NAMALWA (cell line): ENCODE measurements around the gene RPL10A.
A peak's percentile ranks its signal among the peaks of the same experiment; 100 is the strongest.

Source experiments
- DNase-seq: peaks from one replicate; pipeline ENCODE4 v3.0.0-alpha.2; 2015; ENCODE audit warnings: low spot score

RPL10A gene

GRCh38 chr6:35476004-35476403 is 7.8 kb downstream of the RPL10A start:
- no peak for DNase-seq

GRCh38 chr6:35477028-35477427 is 8.8 kb downstream of the RPL10A start:
- DNase-seq: no peak

- DNase-seq: peak; percentile 27
These were observed 9.5 kb downstream of the RPL10A start for GRCh38 chr6:35477551-35478179.

GRCh38 chr6:35478259-35478658 is 10.1 kb downstream of the RPL10A start:
- DNase-seq: no peak

- DNase-seq: no peak
These were observed 12.0 kb downstream of the RPL10A start for GRCh38 chr6:35480176-35480575.

- DNase-seq: no peak
These were observed 13.0 kb downstream of the RPL10A start for GRCh38 chr6:35481226-35481625.

- no peak for DNase-seq
These were observed 14.9 kb downstream of the RPL10A start for GRCh38 chr6:35483062-35483461.

- no peak for DNase-seq
These were observed 15.3 kb downstream of the RPL10A start for GRCh38 chr6:35483490-35483889.

GRCh38 chr6:35483893-35484645 is 15.9 kb downstream of the RPL10A start:
- DNase-seq: no peak

- no peak for DNase-seq
These were observed 16.8 kb downstream of the RPL10A start for GRCh38 chr6:35484921-35485392.

GRCh38 chr6:35485402-35485877 is 17.2 kb downstream of the RPL10A start:
- no peak for DNase-seq

- no peak for DNase-seq
These were observed 18.1 kb downstream of the RPL10A start for GRCh38 chr6:35486005-35486925.

- no peak for DNase-seq
These were observed 19.7 kb downstream of the RPL10A start for GRCh38 chr6:35487658-35488516.

- DNase-seq: no peak
These were observed 20.3 kb downstream of the RPL10A start for GRCh38 chr6:35488517-35488862.

- DNase-seq: no peak
These were observed 20.9 kb downstream of the RPL10A start for GRCh38 chr6:35489066-35489465.

- no peak for DNase-seq
These were observed 22.0 kb downstream of the RPL10A start for GRCh38 chr6:35489995-35490791.

GRCh38 chr6:35490821-35491557 is 22.8 kb downstream of the RPL10A start:
- DNase-seq: no peak

- DNase-seq: no peak
These were observed 23.5 kb downstream of the RPL10A start for GRCh38 chr6:35491558-35492257.

- DNase-seq: no peak
These were observed 24.2 kb downstream of the RPL10A start for GRCh38 chr6:35492258-35492973.
